Activated T-helper 9 cell treated with anti-CD3 and anti-CD28 coated beads, Interleukin-2, amount 50 U/mL, for 16 hours (primary cell): ENCODE data around the gene HOXD11.

Experiments used
- DNase-seq: peaks from one replicate; pipeline ENCODE4 v3.0.0-alpha.2; 2020; ENCODE audit warnings: low read depth

Gene HOXD11

GRCh38 chr2:176081837-176082524 is 25.1 kb upstream of the HOXD11 start:
- DNase-seq: no peak

GRCh38 chr2:176082525-176082823 is 24.6 kb upstream of the HOXD11 start:
- no peak for DNase-seq

GRCh38 chr2:176082824-176083751 is 24.0 kb upstream of the HOXD11 start:
- DNase-seq: no peak

- no peak for DNase-seq
Observed at GRCh38 chr2:176083796-176084261, 23.3 kb upstream of the HOXD11 start, which contains the start of gene EVX2. TSS of gene EVX2 (minus strand) at chr2:176083962. CDS start at chr2:176083776, 186 bp downstream.

GRCh38 chr2:176084611-176085119 is 22.4 kb upstream of the HOXD11 start:
- DNase-seq: no peak

GRCh38 chr2:176085120-176085788 is 21.8 kb upstream of the HOXD11 start:
- DNase-seq: no peak

- no peak for DNase-seq
Observed at GRCh38 chr2:176085861-176086771, 21.0 kb upstream of the HOXD11 start.

- DNase-seq: no peak
Observed at GRCh38 chr2:176087330-176088047, 19.6 kb upstream of the HOXD11 start.

- DNase-seq: no peak
Observed at GRCh38 chr2:176088048-176088936, 18.8 kb upstream of the HOXD11 start.

GRCh38 chr2:176088937-176089842 is 17.9 kb upstream of the HOXD11 start:
- DNase-seq: no peak

- no peak for DNase-seq
Observed at GRCh38 chr2:176089843-176090395, 17.2 kb upstream of the HOXD11 start.

- DNase-seq: no peak
Observed at GRCh38 chr2:176090862-176091261, 16.2 kb upstream of the HOXD11 start.

- no peak for DNase-seq
Observed at GRCh38 chr2:176091329-176092258, 15.5 kb upstream of the HOXD11 start.

GRCh38 chr2:176092270-176093144 is 14.6 kb upstream of the HOXD11 start, which contains the start of gene HOXD13:
TSS of gene HOXD13 (plus strand) at chr2:176092721. CDS start at chr2:176092891, 170 bp downstream.
- no peak for DNase-seq

- no peak for DNase-seq
Observed at GRCh38 chr2:176093145-176093897, 13.8 kb upstream of the HOXD11 start.
